ENCODE results near the gene WIPF2. TPM values are rescaled to one million over a fixed set of nuclear protein-coding genes. Genes with fewer than 3 reads are reported as not detected.

WIPF2 gene
- total and polyA plus RNA-seq, 2 donors (not counting 3 experiments of a cell fraction or from before 2014, with no cell fraction given) = 8.4 to 30.4 TPM

DNA sequence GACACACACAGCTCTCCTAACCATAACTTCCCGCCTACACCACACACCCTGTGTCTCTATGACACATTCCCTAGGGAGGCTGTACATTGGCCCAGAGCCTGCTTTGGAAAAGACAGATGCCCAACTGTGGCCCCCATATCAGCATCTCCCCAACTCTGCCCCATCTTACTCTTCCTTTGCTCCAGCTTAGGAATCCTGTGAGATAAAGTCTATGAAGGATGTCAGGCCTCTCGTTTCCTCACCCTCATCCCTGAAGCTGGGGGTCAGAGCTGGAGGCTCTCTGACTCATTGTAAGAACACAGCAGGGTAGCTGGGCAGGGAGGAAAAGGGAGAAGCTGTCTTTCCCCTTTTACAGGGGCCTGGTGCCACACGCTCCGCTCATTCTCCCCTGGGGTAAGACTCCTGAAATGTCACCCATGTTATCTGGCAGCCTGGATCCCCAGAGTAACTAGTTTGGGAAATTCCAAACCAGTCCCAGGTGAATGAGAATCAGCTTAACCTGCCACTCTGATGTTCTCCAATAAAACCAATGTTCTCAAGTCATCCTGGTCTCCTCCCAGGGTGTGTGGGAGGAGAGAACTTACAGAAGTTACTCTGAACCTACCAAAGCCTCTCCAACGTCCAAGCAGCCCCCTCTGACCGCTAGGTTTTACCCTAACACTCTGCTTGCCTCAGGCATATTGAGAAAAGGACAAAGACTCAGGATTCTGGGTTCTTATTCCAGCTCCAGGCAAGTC lies 39.0 kb upstream of the WIPF2 start:
- TF ChIP-seq JUN (IDR thresholded peaks at IDR 0.05; ENCODE audit: borderline replicate concordance, insufficient read depth, insufficient read length, low read depth) = no peak
- Histone ChIP-seq H3K27ac (ENCODE audit: insufficient read depth, low read depth, low read length) (no peak overlapping the region), H3K4me3 (replicated peaks in 1 of 3; ENCODE audit: insufficient read depth in 1 of 3, low read depth in 1 of 3, low read length in 3 of 3) (no peak overlapping the region), H3K27me3 (ENCODE audit: control insufficient read depth in 2 of 2, insufficient read depth in 2 of 2, low read length in 2 of 2) (no peaks in the 10 kb centered on the region), H3K9me1 (replicated peaks; ENCODE audit: control insufficient read depth, extremely low read depth, insufficient read depth, low read length) (no peaks in the 10 kb centered on the region), H3K79me2 (ENCODE audit: control insufficient read depth, insufficient read depth, low read length) (no peaks in the 10 kb centered on the region), H3K36me3 (ENCODE audit: control insufficient read depth in 2 of 2, extremely low read depth in 1 of 2, insufficient read depth in 2 of 2, low read length in 2 of 2) (peaks cover 0 to 11% of the 10 kb centered on the region in 2 experiments), H4K20me1 (replicated peaks; ENCODE audit: control insufficient read depth, extremely low read depth, insufficient read depth, low read length) (no peaks in the 10 kb centered on the region), H3K9ac (replicated peaks; ENCODE audit: extremely low read depth, insufficient read depth, low read length) (no peak overlapping the region), H3K9me3 (replicated peaks; ENCODE audit: control insufficient read depth, insufficient read depth, low read length) (no peaks in the 10 kb centered on the region), H3K4me1 (ENCODE audit: control insufficient read depth, extremely low read depth, insufficient read depth, low read length) (peaks cover 3% of the 10 kb centered on the region), H2AFZ (ENCODE audit: low read depth, low read length) (no peak overlapping the region), H3K4me2 (ENCODE audit: insufficient read depth, low read length) (no peak overlapping the region)
- no peak for FAIRE-seq
- dilution Hi-C loops (cut with MboI; ENCODE audit: extremely low pct_ligation_motif_present, low sequenced_read_pairs) (no loop called here), intact Hi-C loops (cut with micrococcal nuclease) (no loop called here)
- BruUV-seq (replicated peaks) = no TSS peak
- POLR2A ChIA-PET = no interaction called here
- CTCF ChIA-PET = interaction anchor here (0.9 to 1.7 kb wide), 5 partner anchors 10 to 67 kb away, joined by 3 to 18 read pairs (median 5); no protein-coding TSS in a partner anchor
- DNase-seq (ENCODE audit: low read depth, low spot score) = no peak

DNA sequence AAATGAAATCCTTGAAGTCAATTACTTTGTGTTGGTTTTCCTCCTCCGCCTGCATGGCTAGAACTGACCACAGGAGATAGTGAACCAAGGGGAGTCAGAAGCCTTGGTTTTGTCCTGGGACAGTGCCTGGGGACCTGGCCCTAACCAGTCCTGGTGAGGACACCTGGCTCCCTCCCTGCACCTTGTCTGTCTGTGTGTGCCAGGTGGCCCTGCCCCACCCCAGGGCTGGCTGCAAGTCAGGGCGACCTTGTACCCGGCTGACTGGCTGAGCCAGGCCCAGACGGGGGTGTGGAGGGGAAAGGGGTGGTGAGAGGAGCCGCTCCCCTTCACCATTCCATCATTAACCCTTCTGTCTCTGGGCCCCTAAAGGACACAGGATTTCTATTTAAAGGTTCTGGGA lies 38.4 kb upstream of the WIPF2 start:
- Histone ChIP-seq H3K4me1 (ENCODE audit: control insufficient read depth, extremely low read depth, insufficient read depth, low read length) (peaks cover 3% of the 10 kb centered on the region), H3K36me3 (ENCODE audit: control insufficient read depth in 2 of 2, extremely low read depth in 1 of 2, insufficient read depth in 2 of 2, low read length in 2 of 2) (peaks cover 0 to 10% of the 10 kb centered on the region in 2 experiments), H3K27me3 (ENCODE audit: control insufficient read depth in 2 of 2, insufficient read depth in 2 of 2, low read length in 2 of 2) (no peaks in the 10 kb centered on the region), H3K9me3 (replicated peaks; ENCODE audit: control insufficient read depth, insufficient read depth, low read length) (no peaks in the 10 kb centered on the region), H3K4me2 (ENCODE audit: insufficient read depth, low read length) (no peak overlapping the region), H3K79me2 (ENCODE audit: control insufficient read depth, insufficient read depth, low read length) (no peaks in the 10 kb centered on the region), H3K9me1 (replicated peaks; ENCODE audit: control insufficient read depth, extremely low read depth, insufficient read depth, low read length) (no peaks in the 10 kb centered on the region), H2AFZ (ENCODE audit: low read depth, low read length) (no peak overlapping the region), H3K27ac (ENCODE audit: insufficient read depth, low read depth, low read length) (no peak overlapping the region), H4K20me1 (replicated peaks; ENCODE audit: control insufficient read depth, extremely low read depth, insufficient read depth, low read length) (no peaks in the 10 kb centered on the region), H3K9ac (replicated peaks; ENCODE audit: extremely low read depth, insufficient read depth, low read length) (no peak overlapping the region), H3K4me3 (replicated peaks in 1 of 3; ENCODE audit: insufficient read depth in 1 of 3, low read depth in 1 of 3, low read length in 3 of 3) (no peak overlapping the region)
- no peak for DNase-seq (ENCODE audit: low read depth, low spot score)
- intact Hi-C loops (cut with micrococcal nuclease) = no loop called here
- dilution Hi-C loops (cut with MboI; ENCODE audit: extremely low pct_ligation_motif_present, low sequenced_read_pairs) = no loop called here
- ChIA-PET CTCF (interaction anchor here (1.1 to 1.7 kb wide), 4 partner anchors 9 to 67 kb away, joined by 4 to 18 read pairs (median 8); no protein-coding TSS in a partner anchor), POLR2A (no interaction called here)
- no peak for FAIRE-seq
- no TSS peak for BruUV-seq (replicated peaks)
- TF ChIP-seq, protein P1, sequence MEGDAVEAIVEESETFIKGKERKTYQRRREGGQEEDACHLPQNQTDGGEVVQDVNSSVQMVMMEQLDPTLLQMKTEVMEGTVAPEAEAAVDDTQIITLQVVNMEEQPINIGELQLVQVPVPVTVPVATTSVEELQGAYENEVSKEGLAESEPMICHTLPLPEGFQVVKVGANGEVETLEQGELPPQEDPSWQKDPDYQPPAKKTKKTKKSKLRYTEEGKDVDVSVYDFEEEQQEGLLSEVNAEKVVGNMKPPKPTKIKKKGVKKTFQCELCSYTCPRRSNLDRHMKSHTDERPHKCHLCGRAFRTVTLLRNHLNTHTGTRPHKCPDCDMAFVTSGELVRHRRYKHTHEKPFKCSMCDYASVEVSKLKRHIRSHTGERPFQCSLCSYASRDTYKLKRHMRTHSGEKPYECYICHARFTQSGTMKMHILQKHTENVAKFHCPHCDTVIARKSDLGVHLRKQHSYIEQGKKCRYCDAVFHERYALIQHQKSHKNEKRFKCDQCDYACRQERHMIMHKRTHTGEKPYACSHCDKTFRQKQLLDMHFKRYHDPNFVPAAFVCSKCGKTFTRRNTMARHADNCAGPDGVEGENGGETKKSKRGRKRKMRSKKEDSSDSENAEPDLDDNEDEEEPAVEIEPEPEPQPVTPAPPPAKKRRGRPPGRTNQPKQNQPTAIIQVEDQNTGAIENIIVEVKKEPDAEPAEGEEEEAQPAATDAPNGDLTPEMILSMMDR (IDR thresholded peaks at IDR 0.05; ENCODE audit: extremely low read depth in 1 of 2, insufficient read depth in 1 of 2, low read depth in 1 of 2, low read length in 2 of 2) = no peak
- no peak for TF ChIP-seq POLR2AphosphoS5 (IDR thresholded peaks at IDR 0.05; ENCODE audit: insufficient read depth, low read depth, low read length)
- no peak for TF ChIP-seq MYC (IDR thresholded peaks at IDR 0.05; ENCODE audit: low read depth, low read length)
- TF ChIP-seq JUN (IDR thresholded peaks at IDR 0.05; ENCODE audit: borderline replicate concordance, insufficient read depth, insufficient read length, low read depth) = no peak
- no peak for TF ChIP-seq POLR2A (IDR thresholded peaks at IDR 0.05; ENCODE audit: low read depth, low read length)
- no peak for TF ChIP-seq GATA2 (IDR thresholded peaks at IDR 0.05; ENCODE audit: insufficient read depth, insufficient read length, low read depth, low read length)
- TF ChIP-seq FOS (IDR thresholded peaks at IDR 0.05; ENCODE audit: borderline replicate concordance, insufficient read depth, low read length) = no peak
- no peak for TF ChIP-seq MAX (IDR thresholded peaks at IDR 0.05; ENCODE audit: insufficient read depth, insufficient read length)

Measured in endothelial cell of umbilical vein (primary cell).